HFF-Myc (cell line): ENCODE measurements around the gene RBM27.
"Not testable (repeated sequence)": the region's sequence is repeated elsewhere in the genome, so short reads cannot be mapped to it uniquely, and the experiment has no call there.

Experiments
- DNase-seq: peaks from one replicate; pipeline ENCODE4 v3.0.0-alpha.2; 2011; ENCODE audit warnings: low read depth; ENCODE audit errors: extremely low read depth
- H3K4me3 ChIP-seq: replicated peaks from 2 replicates; pipeline ENCODE4 v1.5.1; 2011; ENCODE audit warnings: low read depth, mild to moderate bottlenecking, control low read depth, low read length
- TF ChIP-seq, protein P1 (sequence below): IDR thresholded peaks from 2 replicates; pipeline ENCODE4 v1.5.1; 2012; ENCODE audit warnings: mild to moderate bottlenecking, low read depth, low read length, control low read depth; ENCODE audit errors: missing control alignments

The RBM27 gene, protein sequence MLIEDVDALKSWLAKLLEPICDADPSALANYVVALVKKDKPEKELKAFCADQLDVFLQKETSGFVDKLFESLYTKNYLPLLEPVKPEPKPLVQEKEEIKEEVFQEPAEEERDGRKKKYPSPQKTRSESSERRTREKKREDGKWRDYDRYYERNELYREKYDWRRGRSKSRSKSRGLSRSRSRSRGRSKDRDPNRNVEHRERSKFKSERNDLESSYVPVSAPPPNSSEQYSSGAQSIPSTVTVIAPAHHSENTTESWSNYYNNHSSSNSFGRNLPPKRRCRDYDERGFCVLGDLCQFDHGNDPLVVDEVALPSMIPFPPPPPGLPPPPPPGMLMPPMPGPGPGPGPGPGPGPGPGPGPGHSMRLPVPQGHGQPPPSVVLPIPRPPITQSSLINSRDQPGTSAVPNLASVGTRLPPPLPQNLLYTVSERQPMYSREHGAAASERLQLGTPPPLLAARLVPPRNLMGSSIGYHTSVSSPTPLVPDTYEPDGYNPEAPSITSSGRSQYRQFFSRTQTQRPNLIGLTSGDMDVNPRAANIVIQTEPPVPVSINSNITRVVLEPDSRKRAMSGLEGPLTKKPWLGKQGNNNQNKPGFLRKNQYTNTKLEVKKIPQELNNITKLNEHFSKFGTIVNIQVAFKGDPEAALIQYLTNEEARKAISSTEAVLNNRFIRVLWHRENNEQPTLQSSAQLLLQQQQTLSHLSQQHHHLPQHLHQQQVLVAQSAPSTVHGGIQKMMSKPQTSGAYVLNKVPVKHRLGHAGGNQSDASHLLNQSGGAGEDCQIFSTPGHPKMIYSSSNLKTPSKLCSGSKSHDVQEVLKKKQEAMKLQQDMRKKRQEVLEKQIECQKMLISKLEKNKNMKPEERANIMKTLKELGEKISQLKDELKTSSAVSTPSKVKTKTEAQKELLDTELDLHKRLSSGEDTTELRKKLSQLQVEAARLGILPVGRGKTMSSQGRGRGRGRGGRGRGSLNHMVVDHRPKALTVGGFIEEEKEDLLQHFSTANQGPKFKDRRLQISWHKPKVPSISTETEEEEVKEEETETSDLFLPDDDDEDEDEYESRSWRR

GRCh38 chr5:146203011-146203871, at the start of gene RBM27:
TSS of gene RBM27 (plus strand) at chr5:146203605. CDS start at chr5:146203766, 161 bp downstream.
- TF ChIP-seq, protein P1, sequence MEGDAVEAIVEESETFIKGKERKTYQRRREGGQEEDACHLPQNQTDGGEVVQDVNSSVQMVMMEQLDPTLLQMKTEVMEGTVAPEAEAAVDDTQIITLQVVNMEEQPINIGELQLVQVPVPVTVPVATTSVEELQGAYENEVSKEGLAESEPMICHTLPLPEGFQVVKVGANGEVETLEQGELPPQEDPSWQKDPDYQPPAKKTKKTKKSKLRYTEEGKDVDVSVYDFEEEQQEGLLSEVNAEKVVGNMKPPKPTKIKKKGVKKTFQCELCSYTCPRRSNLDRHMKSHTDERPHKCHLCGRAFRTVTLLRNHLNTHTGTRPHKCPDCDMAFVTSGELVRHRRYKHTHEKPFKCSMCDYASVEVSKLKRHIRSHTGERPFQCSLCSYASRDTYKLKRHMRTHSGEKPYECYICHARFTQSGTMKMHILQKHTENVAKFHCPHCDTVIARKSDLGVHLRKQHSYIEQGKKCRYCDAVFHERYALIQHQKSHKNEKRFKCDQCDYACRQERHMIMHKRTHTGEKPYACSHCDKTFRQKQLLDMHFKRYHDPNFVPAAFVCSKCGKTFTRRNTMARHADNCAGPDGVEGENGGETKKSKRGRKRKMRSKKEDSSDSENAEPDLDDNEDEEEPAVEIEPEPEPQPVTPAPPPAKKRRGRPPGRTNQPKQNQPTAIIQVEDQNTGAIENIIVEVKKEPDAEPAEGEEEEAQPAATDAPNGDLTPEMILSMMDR: no peak
- peak; percentile 96 for DNase-seq
- H3K4me3 ChIP-seq: peak within 1 kb of the TSS; percentile 71

GRCh38 chr5:146158255-146158654, 45.1 kb upstream of the RBM27 start:
- no peak for DNase-seq
- TF ChIP-seq, protein P1: no peak
- no peak overlapping the region for H3K4me3 ChIP-seq

- no peak for DNase-seq
- no peak overlapping the region for H3K4me3 ChIP-seq
- TF ChIP-seq, protein P1: no peak
These were observed 39.0 kb upstream of the RBM27 start for GRCh38 chr5:146164382-146164781.

DNA sequence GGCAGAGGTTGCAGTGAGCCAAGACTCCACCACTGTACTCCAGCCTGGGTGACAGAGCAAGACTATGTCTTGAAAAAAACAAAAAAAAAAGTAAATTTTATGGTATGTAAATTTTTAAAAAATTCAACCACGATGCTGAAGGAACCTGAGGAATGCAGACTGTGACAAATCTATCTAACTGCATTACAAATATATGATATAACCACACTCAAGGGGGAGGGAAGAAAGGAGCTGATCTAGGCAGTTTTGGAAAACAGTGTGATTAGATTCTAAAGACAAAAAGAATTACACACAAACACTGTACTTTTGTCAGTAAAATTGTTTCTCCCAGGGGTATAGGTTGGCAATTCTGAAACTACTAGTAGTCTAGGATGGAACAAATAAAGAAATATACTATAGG, 37.9 kb upstream of the RBM27 start:
- DNase-seq: no peak
- TF ChIP-seq, protein P1: no peak
- H3K4me3 ChIP-seq: no peak overlapping the region

DNA sequence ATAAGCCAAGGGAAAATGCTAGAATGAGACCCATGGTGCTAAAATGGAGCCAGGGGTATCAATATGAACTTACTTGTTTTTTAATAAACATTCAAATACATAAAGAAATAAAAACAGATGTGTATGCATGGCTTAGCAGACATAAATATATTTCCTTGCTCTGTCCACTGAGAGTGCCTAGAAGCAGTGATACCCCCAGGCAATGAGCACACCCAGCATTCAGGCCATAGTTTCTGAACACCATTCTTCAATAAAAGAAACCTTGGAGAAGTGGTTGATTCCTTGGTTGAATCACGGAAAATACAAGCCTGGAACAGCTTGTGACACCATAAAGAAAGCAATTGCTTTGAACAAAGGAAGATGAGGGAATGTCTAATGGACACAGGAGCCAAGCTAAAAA, 37.5 kb upstream of the RBM27 start:
- H3K4me3 ChIP-seq: no peak overlapping the region
- DNase-seq: no peak
- TF ChIP-seq, protein P1: no peak

DNA sequence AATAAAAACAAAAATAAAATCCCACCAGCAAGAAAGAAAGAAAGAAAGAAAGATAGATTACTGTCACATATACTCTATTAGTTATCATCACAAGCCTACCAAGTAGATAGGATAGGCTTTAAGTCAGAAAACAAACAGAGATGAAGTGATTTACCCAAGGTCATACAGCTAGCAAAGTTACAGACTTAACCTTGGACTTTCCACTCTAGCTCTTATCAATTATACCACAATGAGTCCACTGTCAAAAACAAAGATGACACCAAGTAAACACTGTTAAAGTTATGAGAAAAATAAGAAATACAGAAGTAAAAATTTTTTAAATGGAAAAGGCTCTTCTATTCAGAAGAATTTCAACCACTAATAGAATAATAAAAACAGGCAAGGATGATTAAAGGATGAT, 34.3 kb upstream of the RBM27 start:
- no peak overlapping the region for H3K4me3 ChIP-seq
- TF ChIP-seq, protein P1: no peak
- DNase-seq: no peak

GRCh38 chr5:146173049-146173448, 30.4 kb upstream of the RBM27 start:
- H3K4me3 ChIP-seq, DNase-seq: not testable (repeated sequence)
